Esophagus muscularis mucosa (tissue), 4 donors: ENCODE measurements around the gene OAF. TPM values are rescaled to one million over a fixed set of nuclear protein-coding genes. Genes with fewer than 3 reads are reported as not detected.

ENCODE experiments used
- DNase-seq: peaks from one replicate; pipeline ENCODE4 v3.0.0-alpha.2; 2017; ENCODE audit errors: extremely low spot score
- H3K27ac ChIP-seq, 4 donors: fragments of 200-600 bp; sonication (generic); replicated peaks in 1 of 4; 1 replicate in 3 of 4; 2 replicates in 1 of 4; pipeline ENCODE4 v1.5.1; 2016 to 2019; ENCODE audit warnings: mild to moderate bottlenecking in 1 of 4
- H3K27me3 ChIP-seq, 4 donors: fragments of 200-600 bp; sonication (generic); one replicate each; pipeline versions ENCODE4 v1.5.1 to v1.6.0; 2016 to 2019
- H3K36me3 ChIP-seq, 4 donors: fragments of 200-600 bp; sonication (generic); one replicate each; pipeline ENCODE4 v1.5.1; 2016 to 2019
- H3K4me1 ChIP-seq, 4 donors: fragments of 200-600 bp; sonication (generic); one replicate each; pipeline ENCODE4 v1.5.1; 2016 to 2019
- H3K4me3 ChIP-seq, 4 donors: fragments of 200-600 bp; sonication (generic); 1 replicate in 2 of 4; 2 replicates in 2 of 4; pipeline ENCODE4 v1.5.1; 2016 to 2019; ENCODE audit warnings: mild to moderate bottlenecking in 4 of 4, moderate library complexity in 1 of 4
- H3K9me3 ChIP-seq, 4 donors: fragments of 200-600 bp; sonication (generic); 1 replicate in 3 of 4; 2 replicates in 1 of 4; pipeline ENCODE4 v1.5.1; 2016 to 2019
- EP300 ChIP-seq: sonication (generic); formaldehyde crosslinking; IDR thresholded peaks from one replicate; pipeline ENCODE4 v1.6.1; 2017; ENCODE audit warnings: antibody characterized with exemption
- POLR2A ChIP-seq: fragments of 450-650 bp; IDR thresholded peaks from one replicate; pipeline ENCODE4 v1.6.1; 2017; ENCODE audit warnings: antibody characterized with exemption, moderate library complexity, mild to moderate bottlenecking, low read depth
- POLR2AphosphoS5 ChIP-seq, 2 donors: sonication (generic); formaldehyde crosslinking; IDR thresholded peaks; one replicate each; pipeline ENCODE4 v1.6.1; 2017; ENCODE audit warnings: antibody characterized with exemption in 2 of 2
- WGBS: methylation state at CpG from one replicate; pipeline ENCODE4 v1.1.5; 2018; 5-methylcytosine and 5-hydroxymethylcytosine counted together
- intact Hi-C: fragments of 100-400 bp; cut with DNase I; formaldehyde crosslinking; loops from one replicate; pipeline ENCODE4 v1.15.1; 2023
- total RNA-seq, 4 donors: library from RNA; depleted of rRNA; stranded (reverse); fragments of >200 nt; gene quantifications; one replicate each; pipeline versions ENCODE4 v1.1.0 to v1.2.1, GENCODE V29; 2016
- TF ChIP-seq, protein P1 (sequence below), 3 experiments: fragments of 200-600 bp in 2 of 3; fragments of 450-650 bp in 1 of 3; sonication (generic) in 2 of 3; IDR thresholded peaks; one replicate each; pipeline ENCODE4 v1.5.1; 2017 to 2019; ENCODE audit warnings: antibody characterized with exemption in 3 of 3, mild to moderate bottlenecking in 2 of 3, moderate library complexity in 1 of 3

Gene OAF
- total RNA-seq, 4 donors from 2014 or later, result 30.7 to 66.1 (median 58.1) TPM

DNA sequence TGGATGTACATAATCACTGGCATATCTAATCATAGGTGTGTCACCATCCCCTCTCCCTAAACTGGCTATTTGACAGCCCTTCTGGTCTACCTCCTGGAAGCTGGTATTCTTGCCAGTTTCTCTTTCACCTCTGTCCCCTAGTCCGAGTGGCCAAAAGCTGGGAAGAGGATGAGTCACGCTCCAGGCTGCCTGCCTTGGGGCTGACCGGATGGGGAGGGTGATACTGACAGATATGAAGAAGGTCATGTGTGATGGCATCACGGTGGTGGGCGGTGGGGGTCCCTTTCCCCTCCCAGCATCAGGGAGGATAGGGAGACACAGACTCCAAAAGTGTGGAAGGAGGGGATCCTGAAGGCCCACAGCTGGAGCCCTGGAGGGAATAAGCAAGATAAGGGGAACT is 4.8 kb downstream of the OAF start:
- Histone ChIP-seq H3K27me3 (no peaks in the 10 kb centered on the region), H3K36me3 (peaks cover 0 to 9% (median 3%) of the 10 kb centered on the region in 4 donors), H3K9me3 (no peaks in the 10 kb centered on the region), H3K4me3 (peak overlapping the region in 1 of 4 donors; percentile 3), H3K4me1 (peaks cover 29 to 89% (median 86%) of the 10 kb centered on the region in 4 donors), H3K27ac (peak overlapping the region; percentile 52 to 78 (median 58))
- TF ChIP-seq EP300, result no peak
- peak in 1 of 2 donors; percentile 21 for TF ChIP-seq POLR2AphosphoS5 (IDR thresholded peaks at IDR 0.05)
- TF ChIP-seq, protein P1, sequence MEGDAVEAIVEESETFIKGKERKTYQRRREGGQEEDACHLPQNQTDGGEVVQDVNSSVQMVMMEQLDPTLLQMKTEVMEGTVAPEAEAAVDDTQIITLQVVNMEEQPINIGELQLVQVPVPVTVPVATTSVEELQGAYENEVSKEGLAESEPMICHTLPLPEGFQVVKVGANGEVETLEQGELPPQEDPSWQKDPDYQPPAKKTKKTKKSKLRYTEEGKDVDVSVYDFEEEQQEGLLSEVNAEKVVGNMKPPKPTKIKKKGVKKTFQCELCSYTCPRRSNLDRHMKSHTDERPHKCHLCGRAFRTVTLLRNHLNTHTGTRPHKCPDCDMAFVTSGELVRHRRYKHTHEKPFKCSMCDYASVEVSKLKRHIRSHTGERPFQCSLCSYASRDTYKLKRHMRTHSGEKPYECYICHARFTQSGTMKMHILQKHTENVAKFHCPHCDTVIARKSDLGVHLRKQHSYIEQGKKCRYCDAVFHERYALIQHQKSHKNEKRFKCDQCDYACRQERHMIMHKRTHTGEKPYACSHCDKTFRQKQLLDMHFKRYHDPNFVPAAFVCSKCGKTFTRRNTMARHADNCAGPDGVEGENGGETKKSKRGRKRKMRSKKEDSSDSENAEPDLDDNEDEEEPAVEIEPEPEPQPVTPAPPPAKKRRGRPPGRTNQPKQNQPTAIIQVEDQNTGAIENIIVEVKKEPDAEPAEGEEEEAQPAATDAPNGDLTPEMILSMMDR (IDR thresholded peaks at IDR 0.05), result no peak
- no peak for TF ChIP-seq POLR2A
- intact Hi-C loops, result no loop called here
- 64% methylated on average over 5 of the region's 5 CpGs for WGBS
- DNase-seq, result no peak

- Histone ChIP-seq H3K9me3 (no peaks in the 10 kb centered on the region), H3K4me1 (peaks cover 35 to 94% (median 90%) of the 10 kb centered on the region in 4 donors), H3K36me3 (peaks cover 0 to 9% (median 3%) of the 10 kb centered on the region in 4 donors), H3K27me3 (no peaks in the 10 kb centered on the region), H3K4me3 (no peak overlapping the region), H3K27ac (peak overlapping the region; percentile 52 to 78 (median 58))
- DNase-seq, result no peak
- WGBS, result 86% methylated on average over 6 of the region's 8 CpGs
- intact Hi-C loops, result no loop called here
- TF ChIP-seq POLR2AphosphoS5 (IDR thresholded peaks at IDR 0.05), result no peak
- TF ChIP-seq, protein P1 (IDR thresholded peaks at IDR 0.05), result no peak
- no peak for TF ChIP-seq EP300
- TF ChIP-seq POLR2A, result no peak
Observed at GRCh38 chr11:120216426-120217102, 5.7 kb downstream of the OAF start.

DNA sequence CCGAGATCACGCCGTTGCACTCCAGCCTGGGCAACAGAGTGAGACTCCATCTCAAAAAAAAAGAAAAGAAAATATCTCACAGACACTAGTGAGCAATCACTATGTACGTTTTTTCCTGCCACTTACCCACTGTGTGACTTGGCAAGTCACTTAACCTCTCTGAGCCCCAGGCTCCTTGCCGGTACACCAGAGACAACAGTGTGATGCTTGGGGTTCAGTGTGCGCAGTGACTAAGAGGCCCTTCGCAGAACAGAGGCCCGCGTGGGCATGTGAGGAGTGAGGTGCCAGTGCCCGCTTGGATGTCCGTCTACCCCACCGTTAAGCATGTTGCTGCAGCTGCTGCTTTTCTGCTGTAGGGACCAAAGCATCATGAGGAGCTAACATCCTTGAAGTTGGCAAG is 6.7 kb downstream of the OAF start:
- WGBS, result 85% methylated on average over 12 of the region's 12 CpGs
- no peak for DNase-seq
- H3K4me1 ChIP-seq, result peaks cover 41 to 94% (median 90%) of the 10 kb centered on the region in 4 donors
- H3K36me3 ChIP-seq, result peaks cover 0 to 9% (median 3%) of the 10 kb centered on the region in 4 donors
- peak overlapping the region; percentile 63 to 78 (median 68) for H3K27ac ChIP-seq
- H3K4me3 ChIP-seq, result no peak overlapping the region
- TF ChIP-seq, protein P1 (IDR thresholded peaks at IDR 0.05), result no peak
- no peak for TF ChIP-seq POLR2A
- TF ChIP-seq POLR2AphosphoS5 (IDR thresholded peaks at IDR 0.05), result no peak
- no peak for TF ChIP-seq EP300
- H3K27me3 ChIP-seq, result no peaks in the 10 kb centered on the region
- intact Hi-C loops, result no loop called here
- no peaks in the 10 kb centered on the region for H3K9me3 ChIP-seq

DNA sequence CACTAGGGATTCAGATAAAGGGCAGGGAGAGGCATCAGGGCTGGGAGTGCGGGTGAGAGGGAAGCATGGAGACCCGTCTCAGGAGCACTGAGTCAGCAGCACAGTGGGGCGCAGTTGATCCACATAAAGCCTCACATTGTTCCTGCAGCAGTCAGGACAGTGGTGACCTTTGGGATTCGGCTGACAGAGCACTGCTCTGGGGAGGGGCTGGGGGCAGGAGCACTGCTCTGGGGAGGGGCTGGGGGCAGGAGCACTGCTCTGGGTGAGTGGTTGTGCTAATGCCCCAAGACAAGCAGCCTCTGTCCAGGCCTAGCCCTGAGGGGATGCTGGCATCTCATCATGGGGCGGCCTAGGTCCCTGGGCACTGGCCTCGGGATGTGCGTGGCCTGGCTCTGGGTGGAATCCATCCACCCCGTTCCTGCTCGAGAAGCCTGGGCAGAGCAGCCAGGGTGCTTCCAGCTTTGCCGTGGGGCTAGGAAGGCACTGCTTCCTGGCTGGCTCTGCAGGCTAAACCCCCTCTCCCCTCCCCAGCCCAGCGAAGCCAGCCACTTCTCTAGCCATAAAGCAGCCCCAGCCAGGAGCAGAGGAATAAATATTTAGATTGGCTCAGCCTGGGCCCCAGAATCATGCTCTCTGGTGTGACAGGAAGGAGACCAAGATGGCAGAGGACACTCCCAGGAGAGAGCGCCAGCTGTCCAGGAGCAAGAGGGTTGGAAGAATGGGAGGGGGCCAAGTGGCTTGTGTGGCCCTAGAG is 7.3 kb downstream of the OAF start:
- H3K4me3 ChIP-seq, result peak overlapping the region in 1 of 4 donors; percentile 7
- TF ChIP-seq EP300 (no peak), POLR2AphosphoS5 (IDR thresholded peaks at IDR 0.05) (peak in 1 of 2 donors; percentile 8)
- TF ChIP-seq, protein P1 (IDR thresholded peaks at IDR 0.05), result no peak
- H3K4me1 ChIP-seq, result peaks cover 41 to 98% (median 88%) of the 10 kb centered on the region in 4 donors
- WGBS, result 74% methylated on average over 3 of the region's 12 CpGs
- H3K27me3 ChIP-seq, result no peaks in the 10 kb centered on the region
- peaks cover 0 to 9% (median 3%) of the 10 kb centered on the region in 4 donors for H3K36me3 ChIP-seq
- peak overlapping the region; percentile 63 to 78 (median 68) for H3K27ac ChIP-seq
- intact Hi-C loops, result no loop called here
- no peak for DNase-seq
- no peaks in the 10 kb centered on the region for H3K9me3 ChIP-seq
